Measurements from ENCODE around the gene DAB2IP.

DAB2IP gene

GRCh38 chr9:121651295-121652020, at the start of gene DAB2IP:
TSS of gene DAB2IP (plus strand) at chr9:121651634. CDS start at chr9:121651776, 142 bp downstream.
- H3K27ac ChIP-seq: peak within 1 kb of the TSS; percentile 77; the same call in 1 of the 2 replicates
- no peak for TF ChIP-seq CTCF (conservative IDR thresholded peaks at IDR 0.05)

GRCh38 chr9:121603028-121603427, 48.4 kb upstream of the DAB2IP start:
- H3K27ac ChIP-seq: no peak overlapping the region
- TF ChIP-seq CTCF (conservative IDR thresholded peaks at IDR 0.05): no peak

- H3K27ac ChIP-seq: peak overlapping the region; percentile 13; the same call in 1 of the 2 replicates
- no peak for TF ChIP-seq CTCF (conservative IDR thresholded peaks at IDR 0.05)
Measured at GRCh38 chr9:121604242-121604641, 47.2 kb upstream of the DAB2IP start.

GRCh38 chr9:121604654-121605053, 46.8 kb upstream of the DAB2IP start:
- no peak for TF ChIP-seq CTCF (conservative IDR thresholded peaks at IDR 0.05)
- peak overlapping the region; percentile 13; the same call in 1 of the 2 replicates for H3K27ac ChIP-seq

GRCh38 chr9:121607434-121608167, 43.8 kb upstream of the DAB2IP start:
- no peak overlapping the region for H3K27ac ChIP-seq
- no peak for TF ChIP-seq CTCF (conservative IDR thresholded peaks at IDR 0.05)

- no peak for TF ChIP-seq CTCF (conservative IDR thresholded peaks at IDR 0.05)
- H3K27ac ChIP-seq: no peak overlapping the region
Measured at GRCh38 chr9:121608168-121608853, 43.1 kb upstream of the DAB2IP start.

Data from VCaP (cell line).